GM08714 (cell line): ENCODE results near the gene DCUN1D1.
"Not testable (repeated sequence)": the region's sequence is repeated elsewhere in the genome, so short reads cannot be mapped to it uniquely, and the experiment has no call there.

ENCODE experiments used
- H3K4me3 ChIP-seq: fragments of 200-500 bp; sonication (Bioruptor generic); 2 replicates; pipeline ENCODE4 v1.5.1; 2014; ENCODE audit warnings: mild to moderate bottlenecking, low read length, inconsistent platforms
- ZNF274 ChIP-seq: IDR thresholded peaks from 2 replicates; pipeline ENCODE4 v1.6.1; 2012; ENCODE audit warnings: mild to moderate bottlenecking, low read depth, low read length

Gene DCUN1D1

DNA sequence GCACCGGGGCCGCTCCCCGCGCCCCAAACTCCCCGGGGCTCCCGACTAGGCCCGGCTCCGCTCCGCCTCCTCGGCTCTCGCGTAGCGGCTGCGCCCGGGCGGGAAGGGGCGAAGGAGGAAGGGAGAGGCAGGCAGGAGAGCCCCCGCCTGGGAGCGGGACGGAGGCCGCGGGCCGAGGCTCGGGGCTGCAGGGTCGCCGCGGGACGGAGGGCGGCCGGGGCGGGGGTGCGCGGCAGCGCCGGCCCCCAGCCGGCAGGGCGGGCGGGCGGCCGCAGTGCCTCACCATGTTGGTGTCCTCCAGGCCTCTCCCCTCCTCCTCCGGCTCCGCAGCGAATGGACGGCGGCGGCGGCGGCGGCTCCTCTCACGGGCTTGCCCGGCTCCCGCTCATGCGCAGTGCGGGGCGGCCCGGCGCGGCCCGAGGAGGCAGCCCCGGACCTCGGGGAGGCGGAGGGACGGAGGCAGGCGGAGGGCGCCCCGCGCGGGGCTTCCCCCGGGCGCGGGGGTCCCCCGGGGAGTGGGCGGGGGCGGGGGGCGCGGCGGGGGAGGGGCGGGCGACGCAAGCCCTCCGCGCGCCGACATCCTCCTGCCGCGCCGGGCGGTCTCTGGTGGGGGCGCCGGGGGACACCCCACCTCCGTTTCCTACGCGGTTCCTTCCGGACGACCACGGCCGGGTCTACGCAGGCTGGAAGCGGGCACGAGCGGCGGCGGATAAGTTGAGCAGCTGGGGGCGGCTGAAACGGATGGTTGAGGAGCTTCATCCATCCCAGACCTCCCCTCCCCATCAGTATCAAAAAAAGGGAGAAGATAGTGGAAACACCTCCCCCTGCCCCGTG lies at the start of gene DCUN1D1:
DCUN1D1 (minus strand) TSS at position 335 of the 834 bp plus-strand sequence; CDS start at position 286, 49 bp downstream.
- H3K4me3 ChIP-seq: peak within 1 kb of the TSS; percentile 95
- TF ChIP-seq ZNF274: no peak

DNA sequence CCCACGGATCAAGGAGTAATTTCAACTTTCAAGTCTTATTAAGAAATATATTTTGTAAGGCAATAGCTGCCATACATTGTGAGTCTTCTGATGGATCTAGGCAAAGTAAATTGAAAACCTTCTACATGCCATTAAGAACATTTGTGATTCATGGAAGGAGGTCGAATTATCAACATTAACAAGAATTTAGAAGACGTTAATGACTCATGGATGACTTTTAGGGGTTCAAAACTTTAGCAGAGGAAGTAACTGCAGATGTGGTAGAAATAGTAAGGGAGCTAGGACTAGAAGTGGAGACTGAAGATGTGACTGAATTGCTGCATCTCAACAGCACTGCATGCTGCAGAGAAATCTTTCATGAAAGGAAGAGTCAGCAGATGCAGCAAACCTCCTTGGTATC lies 48.1 kb upstream of the DCUN1D1 start:
- TF ChIP-seq ZNF274: no peak
- H3K4me3 ChIP-seq: no peak overlapping the region

DNA sequence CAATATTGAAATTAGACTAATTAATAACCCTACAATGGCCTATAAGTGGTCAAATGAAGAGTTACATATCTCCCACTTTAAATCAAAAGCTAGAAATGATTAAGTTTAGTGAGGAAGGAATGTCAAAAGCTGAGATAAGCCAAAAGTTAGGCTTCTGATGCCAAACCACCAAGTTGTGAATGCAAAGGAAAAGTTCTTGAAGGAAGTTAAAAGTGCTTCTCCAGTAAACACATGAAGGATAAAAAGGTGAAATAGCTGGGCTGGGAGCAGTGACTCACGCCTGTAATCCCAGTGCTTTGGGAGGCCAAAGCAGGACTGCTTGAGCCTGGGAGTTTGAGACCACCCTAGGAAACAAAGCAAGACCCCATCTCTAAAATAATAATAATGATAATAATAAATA lies 46.9 kb upstream of the DCUN1D1 start:
- no peak for TF ChIP-seq ZNF274
- H3K4me3 ChIP-seq: no peak overlapping the region

DNA sequence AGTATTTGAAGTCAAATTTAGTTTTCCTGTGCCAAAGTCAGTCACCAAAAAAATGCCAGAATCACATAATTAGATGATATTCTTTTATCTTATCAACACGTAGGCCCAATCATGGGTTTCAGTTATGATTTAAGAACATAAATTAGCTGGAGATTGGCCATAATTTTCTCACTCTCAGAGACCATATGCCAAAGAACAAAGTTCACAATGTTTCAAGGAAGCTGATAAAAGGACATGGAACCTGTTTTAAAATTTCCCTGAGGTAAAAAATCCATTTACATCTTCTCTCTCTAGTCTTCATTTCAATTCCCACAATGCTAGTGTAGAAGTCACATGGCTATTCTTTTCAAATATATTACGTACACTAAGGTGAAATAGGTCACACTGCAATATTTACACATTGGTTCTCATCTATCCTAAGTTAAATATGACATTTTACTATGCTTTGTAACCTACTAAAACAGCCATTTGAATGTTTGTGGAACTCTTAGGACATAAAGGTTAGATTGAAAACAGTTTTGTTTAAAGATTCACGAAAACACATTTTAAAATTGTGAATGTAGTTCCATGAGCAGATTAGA lies 42.7 kb upstream of the DCUN1D1 start:
- no peak for TF ChIP-seq ZNF274
- H3K4me3 ChIP-seq: no peak overlapping the region

DNA sequence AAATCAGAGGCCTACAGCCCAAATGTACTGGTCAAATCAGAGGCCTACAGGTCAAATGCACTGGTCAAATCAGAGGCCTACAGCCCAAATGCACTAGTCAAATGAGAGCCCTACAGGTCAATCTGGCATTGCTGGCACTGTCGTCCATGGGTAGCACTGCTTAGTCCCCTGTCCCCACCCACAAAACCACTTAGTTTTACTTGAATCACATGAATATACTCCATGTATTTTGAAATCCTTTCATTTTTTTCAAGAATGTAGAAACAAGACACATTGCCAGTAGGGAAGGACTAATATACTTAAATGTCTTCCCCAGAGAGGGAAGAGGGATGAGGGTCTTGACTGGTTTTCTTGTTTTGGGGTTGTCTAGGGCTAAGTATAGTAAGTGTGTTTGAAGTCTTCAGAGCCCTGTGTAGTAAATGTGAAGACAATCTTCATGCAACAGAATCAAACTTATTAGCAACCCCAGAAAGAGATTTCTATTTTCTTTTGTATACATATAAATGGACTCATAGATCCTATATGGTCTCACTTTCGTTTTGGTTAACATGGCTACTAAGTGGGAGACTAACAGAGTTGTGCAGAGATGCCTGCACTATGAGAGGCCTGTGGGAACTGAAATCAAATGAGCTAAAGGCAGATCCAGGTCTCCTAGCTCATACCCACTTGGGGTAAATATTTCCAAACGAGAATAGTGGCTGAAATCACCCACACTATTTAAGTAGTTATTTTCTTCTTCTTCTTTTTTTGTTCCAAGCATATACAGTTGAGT lies 38.3 kb upstream of the DCUN1D1 start:
- no peak overlapping the region for H3K4me3 ChIP-seq
- TF ChIP-seq ZNF274: no peak

DNA sequence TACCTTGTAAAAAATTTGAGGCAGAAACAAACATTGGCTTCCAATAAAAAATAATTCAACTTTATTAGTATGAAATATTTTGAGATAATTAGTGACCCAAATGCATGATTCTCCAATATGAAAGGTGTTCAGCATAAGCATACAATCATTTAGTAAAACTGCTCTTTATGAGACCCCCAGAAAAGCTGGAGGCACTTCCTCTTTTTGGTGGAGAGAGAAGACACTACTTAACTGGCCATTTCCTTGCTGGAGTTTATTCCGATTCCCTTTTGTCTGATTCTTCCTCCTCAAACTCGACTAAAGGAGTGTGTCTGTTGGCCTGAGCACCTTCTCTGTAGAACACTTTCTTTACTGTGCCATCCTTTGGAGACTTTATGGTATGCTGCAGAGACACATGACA lies 34.8 kb upstream of the DCUN1D1 start:
- no peak overlapping the region for H3K4me3 ChIP-seq
- TF ChIP-seq ZNF274: no peak

DNA sequence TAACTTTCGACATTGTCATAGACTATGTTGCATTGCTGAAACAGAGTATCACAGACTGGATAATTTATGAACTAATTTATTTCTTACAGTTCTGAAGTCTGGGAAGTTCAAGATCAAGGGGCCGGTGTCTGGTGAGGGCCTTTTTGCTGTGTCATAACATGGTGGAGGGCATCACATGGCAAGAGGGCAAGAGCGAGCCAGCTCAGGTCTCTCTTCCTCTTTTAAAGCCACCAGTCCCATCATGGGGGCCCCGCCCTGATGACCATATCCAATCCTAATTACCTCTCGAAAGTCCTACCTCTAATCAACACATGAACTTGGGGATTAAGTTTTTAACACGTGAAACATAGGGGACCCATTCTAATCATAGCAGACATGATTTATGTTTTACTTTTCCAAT lies 33.5 kb upstream of the DCUN1D1 start:
- TF ChIP-seq ZNF274: no peak
- no peak overlapping the region for H3K4me3 ChIP-seq

DNA sequence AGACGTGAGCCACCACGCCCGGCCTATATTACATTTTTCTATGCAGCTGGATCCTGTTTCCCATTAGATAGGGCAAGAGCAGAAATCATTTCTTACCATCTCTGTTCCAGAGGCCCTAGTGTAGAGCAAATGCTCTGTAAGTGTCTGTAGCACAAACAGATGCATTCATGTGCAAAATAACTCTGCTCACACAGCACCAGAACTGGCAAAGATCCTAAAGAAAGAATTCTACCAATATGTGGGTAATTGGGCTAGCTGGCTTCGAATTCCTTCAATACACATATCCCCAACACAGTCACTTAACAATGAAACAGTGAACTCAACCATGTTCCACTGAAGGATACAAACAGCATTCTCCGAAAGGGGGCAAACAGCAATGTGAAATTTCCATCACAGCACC lies 32.7 kb upstream of the DCUN1D1 start:
- H3K4me3 ChIP-seq: no peak overlapping the region
- no peak for TF ChIP-seq ZNF274

DNA sequence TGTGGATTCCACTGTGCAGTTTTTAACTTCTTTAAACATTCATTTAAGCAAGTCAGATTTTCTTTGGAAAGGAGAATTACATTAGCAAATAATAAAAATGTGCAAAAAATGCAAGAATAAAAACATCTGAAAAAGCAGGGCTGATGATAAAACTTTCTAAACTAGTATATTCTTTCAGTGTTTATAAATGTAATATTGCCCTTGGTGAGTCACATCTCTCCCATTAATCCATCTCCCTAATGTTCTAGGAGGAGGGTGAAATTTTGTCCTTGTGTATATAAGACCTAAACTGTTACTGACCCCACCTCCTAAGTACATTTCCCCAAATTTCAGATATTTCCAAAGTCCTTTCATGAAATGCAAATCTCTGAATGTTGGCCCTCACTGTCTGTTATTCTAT lies 28.5 kb upstream of the DCUN1D1 start:
- no peak for TF ChIP-seq ZNF274
- no peak overlapping the region for H3K4me3 ChIP-seq

DNA sequence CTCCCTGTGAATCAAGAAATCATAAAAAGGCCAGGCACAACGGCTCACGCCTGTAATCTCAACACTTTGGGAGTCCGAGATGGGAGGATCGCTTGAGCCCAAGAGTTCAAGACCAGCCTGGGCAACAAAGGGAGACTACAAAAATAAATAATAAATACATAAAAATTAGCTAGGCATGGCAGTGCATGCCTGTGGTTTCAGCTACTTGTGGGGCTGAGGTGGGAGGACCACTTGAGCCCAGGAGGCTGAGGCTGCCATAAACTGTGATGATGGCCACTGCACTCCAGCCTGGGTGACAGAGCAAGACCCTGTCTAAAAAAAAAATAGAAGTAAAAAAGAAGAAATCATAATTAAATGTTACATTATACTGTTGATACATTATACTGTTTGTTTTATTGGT lies 28.0 kb upstream of the DCUN1D1 start:
- no peak overlapping the region for H3K4me3 ChIP-seq
- no peak for TF ChIP-seq ZNF274

DNA sequence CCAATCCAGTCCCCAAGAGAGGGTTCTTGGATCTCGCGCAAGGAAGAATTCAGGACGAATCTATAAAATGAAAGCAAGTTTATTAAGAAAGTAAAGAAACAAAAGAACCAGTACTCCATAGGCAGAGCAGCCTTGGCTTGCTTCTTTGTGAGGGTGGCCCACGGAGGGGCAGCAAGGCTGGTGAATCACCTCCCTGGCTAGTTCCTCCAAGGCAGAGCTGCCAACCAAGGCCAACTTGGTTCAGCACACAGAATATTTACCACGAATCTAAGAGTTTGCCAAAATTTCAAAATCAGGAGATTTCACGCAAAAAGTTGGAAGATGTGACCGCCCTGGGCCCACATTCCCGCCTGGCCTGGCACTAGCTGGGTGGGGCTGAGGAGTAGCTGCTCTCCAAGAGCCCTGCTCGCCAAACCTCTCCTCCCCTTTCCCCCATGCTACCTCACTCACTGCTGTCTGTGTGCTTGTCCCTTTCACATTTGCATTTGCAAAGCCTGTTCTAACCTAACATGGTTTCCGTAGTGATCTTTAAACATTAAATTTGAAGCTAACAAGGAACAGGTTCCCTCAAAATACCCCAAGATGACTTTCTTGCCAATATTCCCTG lies 26.2 kb upstream of the DCUN1D1 start:
- no peak overlapping the region for H3K4me3 ChIP-seq
- TF ChIP-seq ZNF274: no peak

DNA sequence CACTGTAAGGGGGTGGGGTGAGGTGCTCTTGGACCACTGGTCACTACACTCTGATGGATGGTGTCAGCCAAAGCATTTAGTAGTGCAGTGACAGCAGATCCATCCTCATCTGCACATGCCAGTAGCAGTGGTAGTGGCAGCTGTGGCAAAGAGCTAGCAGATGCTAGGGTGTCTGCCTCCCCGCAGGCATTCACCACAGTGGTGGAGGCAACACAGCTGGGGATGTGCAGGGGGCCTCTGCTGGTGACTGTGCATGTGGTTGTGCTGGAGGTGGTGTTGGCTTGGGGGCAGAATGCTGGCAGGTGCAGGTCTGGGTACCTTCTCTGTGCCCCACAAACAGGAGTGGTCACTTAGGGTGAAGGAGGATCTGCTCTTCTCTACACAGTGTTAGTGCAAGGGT lies 19.4 kb upstream of the DCUN1D1 start:
- TF ChIP-seq ZNF274: no peak
- H3K4me3 ChIP-seq: no peak overlapping the region

DNA sequence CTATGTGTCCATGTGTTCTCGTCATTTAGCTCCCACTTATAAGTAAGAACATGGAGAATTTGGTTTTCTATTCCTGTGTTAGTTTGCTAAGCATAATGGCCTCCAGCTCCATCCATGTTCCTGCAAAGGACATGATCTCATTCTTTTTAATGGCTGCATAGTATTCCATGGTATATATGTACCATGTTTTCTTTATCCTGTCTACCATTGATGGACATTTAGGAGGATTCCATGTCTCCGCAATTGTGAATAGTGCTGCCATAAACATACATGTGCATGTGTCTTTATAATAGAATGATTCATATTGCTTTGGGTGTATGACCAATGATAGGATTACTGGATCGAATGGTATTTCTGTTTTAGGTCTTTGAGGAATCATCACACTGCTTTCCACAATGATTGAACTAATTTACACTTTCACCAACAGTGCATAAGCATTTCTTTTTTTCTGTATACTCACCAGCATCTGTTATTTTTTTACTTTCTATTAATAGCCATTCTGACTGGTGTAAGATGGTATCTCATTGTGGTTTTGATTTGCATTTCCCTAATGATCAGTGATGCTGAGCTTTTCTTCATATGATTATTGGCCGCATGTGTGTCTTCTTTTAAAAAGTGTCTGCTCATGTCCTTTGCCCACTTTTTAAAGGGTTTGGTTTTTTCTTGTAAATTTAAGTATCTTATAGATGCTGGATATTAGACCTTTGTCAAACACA lies 13.3 kb upstream of the DCUN1D1 start:
- H3K4me3 ChIP-seq: not testable (repeated sequence)

DNA sequence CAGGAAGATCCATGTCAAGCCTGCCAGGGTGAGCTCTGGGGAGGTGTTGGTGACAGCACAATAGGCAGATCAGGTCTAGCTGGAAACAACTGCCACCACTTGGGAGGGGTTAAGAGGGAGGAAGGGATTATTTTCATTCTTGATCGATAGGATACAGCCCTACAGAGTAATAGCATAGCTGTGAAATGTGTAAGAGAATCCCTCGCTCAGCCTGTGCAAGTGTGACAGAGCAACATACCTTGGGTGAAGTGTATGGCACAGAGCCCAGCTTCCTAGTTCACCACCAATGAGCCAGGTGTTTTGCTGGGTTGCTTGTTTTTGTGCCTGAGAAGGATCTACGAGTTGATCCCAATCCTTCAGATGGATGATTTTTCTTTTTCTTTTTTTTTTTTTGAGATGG lies 9.2 kb upstream of the DCUN1D1 start:
- TF ChIP-seq ZNF274: no peak
- no peak overlapping the region for H3K4me3 ChIP-seq
